HG03039 (cell line): Measurements from ENCODE around the gene CAPN2.
"Not testable (repeated sequence)": the region's sequence is repeated elsewhere in the genome, so short reads cannot be mapped to it uniquely, and the experiment has no call there.

Experiments
- ATAC-seq: cut with Tn5 transposase; IDR thresholded peaks from one replicate; pipeline ENCODE4 v1.9.1; 2021; ENCODE audit warnings: mild to moderate bottlenecking, moderate library complexity; ENCODE audit not compliant: unreplicated experiment

Gene CAPN2

GRCh38 chr1:223784541-223784940 lies 72.2 kb downstream of the CAPN2 start:
- no peak for ATAC-seq

- no peak for ATAC-seq
These were observed 73.5 kb downstream of the CAPN2 start for GRCh38 chr1:223785808-223786207.

- ATAC-seq: no peak
These were observed 76.5 kb downstream of the CAPN2 start for GRCh38 chr1:223788746-223789415.

GRCh38 chr1:223792046-223792445 lies 79.7 kb downstream of the CAPN2 start:
- ATAC-seq: no peak

GRCh38 chr1:223793716-223794115 lies 81.4 kb downstream of the CAPN2 start:
- no peak for ATAC-seq

- ATAC-seq: no peak
These were observed 82.0 kb downstream of the CAPN2 start for GRCh38 chr1:223794136-223794880.

GRCh38 chr1:223796210-223796609 lies 83.9 kb downstream of the CAPN2 start:
- no peak for ATAC-seq

- ATAC-seq: no peak
These were observed 89.7 kb downstream of the CAPN2 start for GRCh38 chr1:223802032-223802431.

- ATAC-seq: no peak
These were observed 90.3 kb downstream of the CAPN2 start for GRCh38 chr1:223802602-223803001.

- no peak for ATAC-seq
These were observed 90.9 kb downstream of the CAPN2 start for GRCh38 chr1:223803211-223803610.

- ATAC-seq: not testable (repeated sequence)
These were observed 97.6 kb downstream of the CAPN2 start for GRCh38 chr1:223809905-223810304.

- ATAC-seq: no peak
These were observed 98.2 kb downstream of the CAPN2 start for GRCh38 chr1:223810586-223810985.

- ATAC-seq: no peak
These were observed 99.3 kb downstream of the CAPN2 start for GRCh38 chr1:223811634-223812101.

GRCh38 chr1:223813645-223814044 lies 101.3 kb downstream of the CAPN2 start:
- ATAC-seq: no peak

GRCh38 chr1:223815020-223815853 lies 102.9 kb downstream of the CAPN2 start:
- ATAC-seq: no peak

- no peak for ATAC-seq
These were observed 103.5 kb downstream of the CAPN2 start for GRCh38 chr1:223815865-223816264.

- ATAC-seq: not testable (repeated sequence)
These were observed 104.9 kb downstream of the CAPN2 start for GRCh38 chr1:223817265-223817664.

- no peak for ATAC-seq
These were observed 107.6 kb downstream of the CAPN2 start for GRCh38 chr1:223819730-223820514.

GRCh38 chr1:223820515-223820858 lies 108.1 kb downstream of the CAPN2 start:
- no peak for ATAC-seq

GRCh38 chr1:223820971-223821370 lies 108.6 kb downstream of the CAPN2 start:
- no peak for ATAC-seq

GRCh38 chr1:223824287-223824686 lies 111.9 kb downstream of the CAPN2 start:
- no peak for ATAC-seq
